ENCODE results near the gene PRR29. TPM values are rescaled to one million over a fixed set of nuclear protein-coding genes. Genes with fewer than 3 reads are reported as not detected.
"Not testable (repeated sequence)": the region's sequence is repeated elsewhere in the genome, so short reads cannot be mapped to it uniquely, and the experiment has no call there.

Gene PRR29
- total RNA-seq, 1 donor from 2014 or later: 0.43 TPM

GRCh38 chr17:63975541-63976092 is 22.5 kb upstream of the PRR29 start:
- Histone ChIP-seq H3K27me3 (no peaks in the 10 kb centered on the region), H3K36me3 (no peaks in the 10 kb centered on the region), H3K9me3 (no peaks in the 10 kb centered on the region), H3K4me1 (peaks cover 3% of the 10 kb centered on the region), H3K27ac (no peak overlapping the region), H3K4me3 (no peak overlapping the region)
- DNase-seq: no peak
- ATAC-seq: no peak
- intact Hi-C loops (cut with DNase I): no loop called here
- TF ChIP-seq CTCF (IDR thresholded peaks at IDR 0.05): no peak

GRCh38 chr17:63976702-63977101 is 21.4 kb upstream of the PRR29 start:
- H3K4me3 ChIP-seq: no peak overlapping the region
- H3K27me3 ChIP-seq: no peaks in the 10 kb centered on the region
- intact Hi-C loops (cut with DNase I): no loop called here
- no peaks in the 10 kb centered on the region for H3K36me3 ChIP-seq
- no peak for TF ChIP-seq CTCF (IDR thresholded peaks at IDR 0.05)
- no peaks in the 10 kb centered on the region for H3K9me3 ChIP-seq
- ATAC-seq: no peak
- H3K27ac ChIP-seq: no peak overlapping the region
- H3K4me1 ChIP-seq: peaks cover 6% of the 10 kb centered on the region
- DNase-seq: no peak

- Histone ChIP-seq H3K27ac (no peak overlapping the region), H3K9me3 (no peaks in the 10 kb centered on the region), H3K27me3 (no peaks in the 10 kb centered on the region), H3K4me3 (no peak overlapping the region), H3K4me1 (peaks cover 14% of the 10 kb centered on the region), H3K36me3 (no peaks in the 10 kb centered on the region)
- no peak for TF ChIP-seq CTCF (IDR thresholded peaks at IDR 0.05)
- DNase-seq: no peak
- ATAC-seq: no peak
- intact Hi-C loops (cut with DNase I): no loop called here
Measured at GRCh38 chr17:63978272-63979200, 19.6 kb upstream of the PRR29 start.

GRCh38 chr17:63982641-63983040 is 15.5 kb upstream of the PRR29 start:
- H3K27ac ChIP-seq; DNase-seq; H3K9me3 ChIP-seq; H3K4me3 ChIP-seq; intact Hi-C loops (cut with DNase I); ATAC-seq; H3K36me3 ChIP-seq; H3K27me3 ChIP-seq: not testable (repeated sequence)
- H3K4me1 ChIP-seq: peaks cover 49% of the 10 kb centered on the region

GRCh38 chr17:63983320-63983719 is 14.8 kb upstream of the PRR29 start:
- Histone ChIP-seq H3K36me3 (no peaks in the 10 kb centered on the region), H3K9me3 (no peaks in the 10 kb centered on the region), H3K4me1 (peaks cover 49% of the 10 kb centered on the region), H3K27me3 (no peaks in the 10 kb centered on the region), H3K4me3 (no peak overlapping the region), H3K27ac (peak overlapping the region; percentile 75)
- no peak for DNase-seq
- peak; percentile 9 for ATAC-seq
- intact Hi-C loops (cut with DNase I): no loop called here
- TF ChIP-seq CTCF (IDR thresholded peaks at IDR 0.05): no peak

GRCh38 chr17:63984236-63984635 is 13.9 kb upstream of the PRR29 start:
- TF ChIP-seq CTCF (IDR thresholded peaks at IDR 0.05): no peak
- Histone ChIP-seq H3K4me3 (no peak overlapping the region), H3K27ac (peak overlapping the region; percentile 75), H3K36me3 (no peaks in the 10 kb centered on the region), H3K4me1 (peaks cover 49% of the 10 kb centered on the region), H3K27me3 (no peaks in the 10 kb centered on the region), H3K9me3 (no peaks in the 10 kb centered on the region)
- ATAC-seq (no peak), DNase-seq (no peak)
- intact Hi-C loops (cut with DNase I): no loop called here

Measured in upper lobe of right lung (tissue), 1 donor.